LNCAP (cell line): ENCODE measurements around the gene FER.
A peak's percentile ranks its signal among the peaks of the same experiment; 100 is the strongest.

Source experiments
- CTCF ChIP-seq: fragments of 450-650 bp; IDR thresholded peaks from 2 replicates; pipeline ENCODE4 v1.5.1; 2017; ENCODE audit warnings: mild to moderate bottlenecking

The FER gene

DNA sequence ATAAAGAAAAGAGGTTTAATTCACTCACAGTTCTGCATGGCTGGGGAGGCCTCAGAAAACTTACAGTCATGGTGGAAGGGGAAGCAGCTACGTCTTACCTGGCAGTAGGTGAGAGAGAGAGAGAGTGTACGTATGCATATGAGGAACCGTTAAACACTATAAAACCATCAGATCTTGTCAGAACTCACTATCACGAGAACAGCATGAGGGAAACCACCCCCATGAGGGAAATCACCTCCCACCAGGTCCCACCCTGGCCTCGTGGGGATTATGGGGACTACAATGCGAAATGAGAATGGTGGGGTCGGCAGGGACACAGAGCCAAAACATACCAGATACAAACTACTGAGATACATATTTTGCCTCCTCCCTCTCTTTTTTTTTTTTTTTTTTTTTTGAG lies 10.8 kb upstream of the FER start:
- no peak for TF ChIP-seq CTCF

- no peak for TF ChIP-seq CTCF
These were observed 8.3 kb upstream of the FER start for GRCh38 chr5:108739376-108739775.

DNA sequence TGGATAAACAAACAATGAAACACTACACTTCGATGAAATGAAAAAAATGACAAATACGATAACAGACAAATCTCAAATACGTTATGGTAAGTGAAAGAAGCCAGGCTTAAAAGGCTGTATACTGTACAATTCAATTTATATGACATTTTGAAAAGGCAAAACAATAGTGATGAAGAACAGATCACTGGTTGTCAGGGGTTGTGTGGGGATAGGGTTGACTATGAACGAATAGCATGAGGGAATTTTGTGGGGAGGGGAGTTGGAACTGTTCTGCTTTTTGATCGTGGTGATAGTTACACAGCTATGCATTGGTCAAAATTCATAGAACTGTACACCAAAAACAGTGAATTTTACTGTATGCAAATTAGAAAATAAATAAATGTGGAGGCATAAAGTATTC lies 7.8 kb upstream of the FER start:
- TF ChIP-seq CTCF: no peak

GRCh38 chr5:108743319-108743718 lies 4.4 kb upstream of the FER start:
- no peak for TF ChIP-seq CTCF

GRCh38 chr5:108743846-108744245 lies 3.9 kb upstream of the FER start:
- TF ChIP-seq CTCF: no peak

DNA sequence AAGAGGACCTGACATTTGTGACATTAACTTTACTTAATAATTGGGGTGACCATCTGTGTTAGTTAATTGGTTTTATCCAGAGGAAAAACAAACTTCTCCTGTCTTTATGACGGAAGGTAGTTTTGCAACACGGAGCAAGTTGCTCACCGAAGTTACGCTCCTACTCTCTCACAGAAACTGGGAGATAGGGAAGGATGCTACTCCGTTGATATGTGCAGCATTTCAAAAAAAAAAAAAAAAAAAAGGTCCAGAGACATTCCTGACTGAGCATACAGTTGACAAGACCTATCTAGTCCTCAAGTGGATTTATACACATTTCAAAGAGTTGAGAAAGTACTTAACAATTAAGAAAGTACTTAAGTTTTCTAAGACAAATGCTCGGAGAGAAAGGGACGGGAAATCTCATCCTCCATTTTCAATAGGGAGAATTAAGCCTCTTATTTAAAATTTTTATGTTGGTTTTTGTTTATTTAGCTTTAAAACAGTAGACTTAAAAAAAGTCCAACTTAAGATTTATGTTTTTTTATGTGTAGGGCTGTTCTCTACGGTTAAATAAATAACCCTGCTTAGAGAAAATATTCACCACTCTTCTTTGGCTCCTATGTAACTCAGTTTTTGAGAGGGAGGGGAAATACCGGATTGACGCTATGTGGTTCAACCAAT lies 455 bp upstream of the FER start:
- TF ChIP-seq CTCF: no peak

- peak; percentile 36 for TF ChIP-seq CTCF
These were observed 867 bp downstream of the FER start for GRCh38 chr5:108748401-108749127.
